Endodermal cell (in vitro differentiated cells): ENCODE data around the gene ITPK1. TPM values are rescaled to one million over a fixed set of nuclear protein-coding genes. Genes with fewer than 3 reads are reported as not detected.

ENCODE experiments used
- DNase-seq: peaks from one replicate; pipeline ENCODE4 v3.0.0-alpha.2; 2017
- H3K27ac ChIP-seq: 2 replicates; pipeline ENCODE4 v1.5.1; 2013; ENCODE audit warnings: mild to moderate bottlenecking, low read depth, low read length, moderate library complexity
- H3K27me3 ChIP-seq: 2 replicates; pipeline ENCODE4 v1.6.1; 2013; ENCODE audit warnings: mild to moderate bottlenecking, low read length, moderate library complexity; ENCODE audit not compliant: insufficient read depth, control insufficient read depth, poor library complexity, severe bottlenecking
- H3K36me3 ChIP-seq: 2 replicates; pipeline ENCODE4 v1.7.0; 2013; ENCODE audit warnings: mild to moderate bottlenecking, low read length, moderate library complexity; ENCODE audit not compliant: control insufficient read depth, insufficient read depth
- H3K4me1 ChIP-seq: one replicate; pipeline ENCODE4 v1.7.0; 2013; ENCODE audit warnings: low read length; ENCODE audit not compliant: control insufficient read depth, insufficient read depth
- H3K4me3 ChIP-seq: 2 replicates; pipeline ENCODE4 v1.5.1; 2013; ENCODE audit warnings: mild to moderate bottlenecking, low read length, moderate library complexity
- H3K9ac ChIP-seq: 2 replicates; pipeline ENCODE4 v1.6.1; 2013; ENCODE audit warnings: mild to moderate bottlenecking, low read length, moderate library complexity; ENCODE audit not compliant: poor library complexity, severe bottlenecking; ENCODE audit errors: extremely low read depth
- H3K9me3 ChIP-seq: 2 replicates; pipeline ENCODE4 v1.6.1; 2013; ENCODE audit warnings: mild to moderate bottlenecking, low read length, moderate library complexity; ENCODE audit not compliant: control insufficient read depth
- H3K27ac Mint-ChIP-seq: 2 replicates; pipeline ENCODE4 v1.8.0; 2020; ENCODE audit warnings: mixed read lengths
- H3K27me3 Mint-ChIP-seq: 2 replicates; pipeline ENCODE4 v1.8.0; 2021; ENCODE audit warnings: mild to moderate bottlenecking, mixed read lengths; ENCODE audit not compliant: insufficient read depth
- H3K36me3 Mint-ChIP-seq: 2 replicates; pipeline ENCODE4 v1.8.0; 2020; ENCODE audit warnings: low read depth, mixed read lengths
- H3K4me1 Mint-ChIP-seq: 2 replicates; pipeline ENCODE4 v1.8.0; 2020; ENCODE audit warnings: mixed read lengths
- H3K4me3 Mint-ChIP-seq: 2 replicates; pipeline ENCODE4 v1.8.0; 2020; ENCODE audit warnings: mild to moderate bottlenecking, moderate library complexity, mixed read lengths
- H3K9me3 Mint-ChIP-seq: 2 replicates; pipeline ENCODE4 v1.8.0; 2020; ENCODE audit warnings: mild to moderate bottlenecking, mixed read lengths
- WGBS, 2 experiments: methylation state at CpG; one replicate each; pipeline versions ENCODE4 v1.1.5 to v1.1.7; 2013; ENCODE audit warnings: missing lambda C conversion rate in 2 of 2, mixed read lengths in 1 of 2; ENCODE audit not compliant: insufficient coverage in 1 of 2, insufficient read length in 1 of 2; 5-methylcytosine and 5-hydroxymethylcytosine counted together
- total RNA-seq, 2 donors: library from RNA; stranded (reverse); fragmentation: NEBNext Ultra II Directional in 1 of 2; extraction: Animal tissue kit (Norgen Biotek cat#: 25700) in 1 of 2; gene quantifications; 2 replicates in 1 of 2; 3 replicates in 1 of 2; pipeline ENCODE4 v1.2.1, GENCODE V29; 2021
- TF ChIP-seq, protein P1 (sequence below): fragments of 200-600 bp; sonication (generic); conservative IDR thresholded peaks from 2 replicates; pipeline ENCODE4 v1.5.0; 2021; ENCODE audit warnings: antibody characterized with exemption, mild to moderate bottlenecking

Gene ITPK1
- total RNA-seq, 2 donors from 2014 or later = 59.9 to 66.9 TPM

DNA sequence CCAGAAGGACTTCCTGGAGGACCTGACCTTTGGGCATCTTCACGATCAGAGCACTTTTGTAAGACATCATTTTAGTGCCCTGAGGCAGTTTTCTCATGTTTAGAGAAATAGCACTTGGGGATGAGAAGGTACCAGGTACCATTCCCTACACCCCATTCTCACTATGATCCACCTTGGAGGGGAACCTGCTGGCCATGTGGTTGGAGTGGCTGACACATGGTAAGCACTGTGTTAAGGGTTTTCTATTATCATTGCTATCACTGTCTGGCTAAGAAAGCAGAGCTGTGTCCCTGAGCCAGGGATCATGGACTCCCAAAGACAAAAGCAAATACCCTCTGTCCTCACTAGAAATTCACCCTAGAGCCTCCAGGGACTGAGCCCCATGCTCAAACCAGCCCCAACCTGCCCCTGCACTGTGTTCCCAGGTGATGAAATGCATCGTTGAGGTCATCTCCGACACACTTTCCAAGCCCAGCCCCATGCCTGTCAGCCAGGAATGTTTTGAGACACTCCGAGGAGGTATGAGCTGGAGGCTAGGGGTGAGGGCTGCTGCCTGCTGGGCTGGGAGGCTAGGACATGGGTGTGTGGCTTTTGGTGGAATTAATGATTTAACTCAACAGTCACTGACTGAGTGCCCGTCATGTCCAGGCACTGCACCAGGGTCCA is 189.4 kb downstream of the ITPK1 start:
- no peak overlapping the region for H3K9ac ChIP-seq
- no peak overlapping the region for H3K27ac ChIP-seq
- no peak for DNase-seq
- Mint-ChIP-seq H3K4me1 (peaks cover 2% of the 10 kb centered on the region), H3K36me3 (no peaks in the 10 kb centered on the region), H3K9me3 (no peaks in the 10 kb centered on the region), H3K27me3 (peaks cover 13% of the 10 kb centered on the region), H3K27ac (no peak overlapping the region), H3K4me3 (no peak overlapping the region)
- peaks cover 14% of the 10 kb centered on the region for H3K27me3 ChIP-seq
- H3K9me3 ChIP-seq = no peaks in the 10 kb centered on the region
- no peaks in the 10 kb centered on the region for H3K36me3 ChIP-seq
- TF ChIP-seq, protein P1, sequence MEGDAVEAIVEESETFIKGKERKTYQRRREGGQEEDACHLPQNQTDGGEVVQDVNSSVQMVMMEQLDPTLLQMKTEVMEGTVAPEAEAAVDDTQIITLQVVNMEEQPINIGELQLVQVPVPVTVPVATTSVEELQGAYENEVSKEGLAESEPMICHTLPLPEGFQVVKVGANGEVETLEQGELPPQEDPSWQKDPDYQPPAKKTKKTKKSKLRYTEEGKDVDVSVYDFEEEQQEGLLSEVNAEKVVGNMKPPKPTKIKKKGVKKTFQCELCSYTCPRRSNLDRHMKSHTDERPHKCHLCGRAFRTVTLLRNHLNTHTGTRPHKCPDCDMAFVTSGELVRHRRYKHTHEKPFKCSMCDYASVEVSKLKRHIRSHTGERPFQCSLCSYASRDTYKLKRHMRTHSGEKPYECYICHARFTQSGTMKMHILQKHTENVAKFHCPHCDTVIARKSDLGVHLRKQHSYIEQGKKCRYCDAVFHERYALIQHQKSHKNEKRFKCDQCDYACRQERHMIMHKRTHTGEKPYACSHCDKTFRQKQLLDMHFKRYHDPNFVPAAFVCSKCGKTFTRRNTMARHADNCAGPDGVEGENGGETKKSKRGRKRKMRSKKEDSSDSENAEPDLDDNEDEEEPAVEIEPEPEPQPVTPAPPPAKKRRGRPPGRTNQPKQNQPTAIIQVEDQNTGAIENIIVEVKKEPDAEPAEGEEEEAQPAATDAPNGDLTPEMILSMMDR = no peak
- no peak overlapping the region for H3K4me3 ChIP-seq
- peaks cover 9% of the 10 kb centered on the region for H3K4me1 ChIP-seq
- 84 to 100% methylated on average over 2 to 5 of the region's 5 CpGs for WGBS, 2 experiments

GRCh38 chr14:92925446-92925845 is 190.3 kb downstream of the ITPK1 start:
- Histone ChIP-seq H3K9me3 (no peaks in the 10 kb centered on the region), H3K27ac (no peak overlapping the region), H3K27me3 (peaks cover 14% of the 10 kb centered on the region), H3K4me3 (no peak overlapping the region), H3K36me3 (no peaks in the 10 kb centered on the region), H3K9ac (no peak overlapping the region), H3K4me1 (peaks cover 9% of the 10 kb centered on the region)
- no peaks in the 10 kb centered on the region for H3K9me3 Mint-ChIP-seq
- no peaks in the 10 kb centered on the region for H3K36me3 Mint-ChIP-seq
- H3K4me1 Mint-ChIP-seq = peaks cover 2% of the 10 kb centered on the region
- TF ChIP-seq, protein P1 = no peak
- H3K4me3 Mint-ChIP-seq = no peak overlapping the region
- H3K27me3 Mint-ChIP-seq = peaks cover 22% of the 10 kb centered on the region
- H3K27ac Mint-ChIP-seq = no peak overlapping the region
- 73 to 78% methylated on average over 5 to 6 of the region's 6 CpGs for WGBS, 2 experiments
- DNase-seq = no peak

DNA sequence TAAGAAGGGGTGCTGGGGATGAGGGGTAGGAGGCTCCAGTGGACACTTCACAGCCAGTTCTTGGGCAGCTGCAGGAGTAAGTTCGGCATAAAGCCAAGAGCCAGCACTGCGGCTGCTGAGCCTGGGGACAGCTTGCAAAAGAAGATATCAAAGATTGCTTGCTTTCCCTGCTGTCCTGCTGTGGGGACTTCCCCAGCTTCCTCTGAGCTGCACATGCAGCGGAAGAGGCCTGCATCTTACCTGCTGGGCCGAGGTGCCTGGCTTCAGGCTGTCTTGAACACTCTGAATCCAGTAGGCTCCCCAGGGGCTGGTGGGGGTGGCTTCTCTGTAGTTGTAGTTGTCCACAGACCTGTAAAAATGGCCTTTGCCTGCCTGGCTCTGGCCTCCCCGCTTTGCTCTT is 191.5 kb downstream of the ITPK1 start:
- peaks cover 2% of the 10 kb centered on the region for H3K4me1 Mint-ChIP-seq
- no peak for DNase-seq
- Histone ChIP-seq H3K36me3 (no peaks in the 10 kb centered on the region), H3K4me3 (no peak overlapping the region), H3K9me3 (no peaks in the 10 kb centered on the region), H3K27me3 (peaks cover 25% of the 10 kb centered on the region), H3K27ac (no peak overlapping the region), H3K4me1 (peaks cover 9% of the 10 kb centered on the region), H3K9ac (no peak overlapping the region)
- peaks cover 30% of the 10 kb centered on the region for H3K27me3 Mint-ChIP-seq
- H3K36me3 Mint-ChIP-seq = no peaks in the 10 kb centered on the region
- peak overlapping the region; percentile 62 for H3K4me3 Mint-ChIP-seq
- TF ChIP-seq, protein P1 = no peak
- H3K27ac Mint-ChIP-seq = no peak overlapping the region
- no peaks in the 10 kb centered on the region for H3K9me3 Mint-ChIP-seq
- WGBS, 2 experiments = 39 to 44% methylated on average over 2 to 5 of the region's 5 CpGs
